ENCODE data around the gene CCP110.

CCP110 gene

DNA sequence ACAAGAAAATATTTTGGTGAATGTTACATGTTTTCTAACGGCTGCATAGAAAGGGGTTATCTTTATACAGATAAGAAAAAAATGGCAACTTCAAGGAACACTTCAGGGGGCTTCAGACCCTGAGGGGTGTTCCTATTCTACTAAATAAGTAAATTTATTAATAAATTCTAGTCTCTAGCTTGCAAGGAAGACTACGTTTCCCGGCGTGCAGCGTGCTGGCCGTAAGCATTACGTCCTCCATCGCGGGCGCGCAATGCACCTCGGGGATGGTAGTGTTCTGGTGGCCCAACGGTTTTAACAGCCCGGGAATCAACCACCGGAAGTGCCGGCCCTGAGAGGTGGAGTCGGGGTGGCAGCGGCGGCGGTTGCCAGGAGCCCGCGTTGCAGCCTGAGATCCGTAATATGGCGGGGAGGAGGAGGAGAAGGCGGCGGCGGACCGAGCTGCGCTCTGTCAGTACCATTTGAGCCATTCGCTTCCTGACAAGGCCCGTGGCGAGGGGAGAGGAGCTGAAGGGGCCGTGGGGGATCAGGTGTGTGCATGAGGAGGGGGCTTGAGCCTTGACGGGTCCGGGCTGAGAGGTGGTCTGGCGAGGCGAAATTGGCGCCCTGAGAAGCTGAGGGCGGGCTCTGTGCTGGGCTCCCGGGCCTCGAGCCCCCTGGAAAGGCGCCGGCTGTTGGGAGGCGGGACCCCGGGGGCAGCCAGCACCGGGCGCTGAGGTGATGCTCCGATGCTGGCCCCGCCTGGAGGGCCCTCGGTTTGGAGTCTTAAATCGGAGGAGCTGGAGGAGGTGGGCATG lies at the start of gene CCP110:
TSS of gene CCP110 (plus strand) at position 384 of the 797 bp plus-strand sequence. CDS start 3,940 bp downstream, outside the sequence.
- TF ChIP-seq GATA2 (IDR thresholded peaks at IDR 0.05; ENCODE audit: low read depth, low read length), result no peak
- TF ChIP-seq GATA3 (IDR thresholded peaks at IDR 0.05; ENCODE audit: low read depth, low read length), result no peak

GRCh38 chr16:19474617-19475016 lies 49.1 kb upstream of the CCP110 start:
- TF ChIP-seq GATA2 (IDR thresholded peaks at IDR 0.05; ENCODE audit: low read depth, low read length) (no peak), GATA3 (IDR thresholded peaks at IDR 0.05; ENCODE audit: low read depth, low read length) (no peak)

DNA sequence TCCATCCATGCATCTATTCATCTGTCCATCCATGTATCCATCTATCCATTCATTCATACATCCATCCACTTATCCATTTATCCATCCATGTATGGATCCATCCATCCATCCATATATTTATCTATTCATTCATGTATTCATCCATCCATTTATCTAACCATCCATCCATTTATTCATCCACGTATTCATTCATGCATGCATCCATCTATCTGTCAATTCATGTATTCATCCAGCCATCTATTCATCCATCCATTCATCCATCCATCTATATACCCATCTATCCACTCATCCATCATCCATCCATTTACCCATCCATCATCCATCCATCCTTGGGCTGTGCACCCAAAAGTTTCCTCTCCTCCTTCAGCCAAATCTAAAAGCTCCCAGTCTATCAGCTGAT lies 45.2 kb upstream of the CCP110 start:
- no peak for TF ChIP-seq GATA3 (IDR thresholded peaks at IDR 0.05; ENCODE audit: low read depth, low read length)
- TF ChIP-seq GATA2 (IDR thresholded peaks at IDR 0.05; ENCODE audit: low read depth, low read length), result no peak

DNA sequence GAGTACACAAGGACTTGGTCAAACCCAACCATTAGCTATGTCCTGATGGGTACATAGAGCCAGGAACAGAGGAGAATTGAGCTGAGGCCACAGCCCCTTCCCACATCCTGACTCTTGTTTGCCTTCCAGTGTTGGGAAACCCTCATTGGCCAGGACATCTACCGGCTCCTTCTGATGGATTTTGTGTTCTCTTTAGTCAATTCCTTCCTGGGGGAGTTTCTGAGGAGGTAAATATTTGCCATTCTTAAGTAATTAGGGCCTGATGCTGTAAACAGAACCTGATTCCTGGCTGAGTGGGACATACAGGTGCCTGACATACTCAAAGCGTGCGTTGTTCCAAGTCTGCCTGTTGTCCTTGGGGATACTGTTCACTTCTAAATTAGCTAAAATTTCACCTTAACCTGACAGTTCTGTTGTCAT lies 44.4 kb upstream of the CCP110 start:
- no peak for TF ChIP-seq GATA3 (IDR thresholded peaks at IDR 0.05; ENCODE audit: low read depth, low read length)
- TF ChIP-seq GATA2 (IDR thresholded peaks at IDR 0.05; ENCODE audit: low read depth, low read length), result no peak

- TF ChIP-seq GATA3 (IDR thresholded peaks at IDR 0.05; ENCODE audit: low read depth, low read length) (no peak), GATA2 (IDR thresholded peaks at IDR 0.05; ENCODE audit: low read depth, low read length) (no peak)
Observed at GRCh38 chr16:19481296-19481695, 42.4 kb upstream of the CCP110 start.

GRCh38 chr16:19481769-19482168 lies 42.0 kb upstream of the CCP110 start:
- TF ChIP-seq GATA3 (IDR thresholded peaks at IDR 0.05; ENCODE audit: low read depth, low read length), result no peak
- TF ChIP-seq GATA2 (IDR thresholded peaks at IDR 0.05; ENCODE audit: low read depth, low read length), result no peak

DNA sequence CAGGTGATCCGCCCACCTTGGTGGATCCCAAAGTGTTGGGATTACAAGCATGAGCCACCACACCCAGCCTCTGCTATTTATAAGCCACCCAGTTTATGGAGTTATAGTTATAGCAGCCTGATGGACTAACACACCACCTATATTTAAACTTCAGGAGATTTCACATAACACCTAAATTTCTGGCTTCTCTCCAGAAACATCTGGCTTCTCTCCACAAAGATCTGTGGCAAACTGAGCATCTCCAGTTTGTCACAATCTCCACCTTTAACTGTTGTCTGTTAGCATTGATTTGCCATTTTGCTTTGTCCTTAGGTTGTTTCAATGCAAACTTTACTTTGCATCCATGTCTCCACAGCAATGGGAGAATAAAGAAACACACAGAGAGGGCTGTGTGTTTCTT lies 41.5 kb upstream of the CCP110 start:
- TF ChIP-seq GATA2 (IDR thresholded peaks at IDR 0.05; ENCODE audit: low read depth, low read length) (no peak), GATA3 (IDR thresholded peaks at IDR 0.05; ENCODE audit: low read depth, low read length) (no peak)

- TF ChIP-seq GATA2 (IDR thresholded peaks at IDR 0.05; ENCODE audit: low read depth, low read length) (no peak), GATA3 (IDR thresholded peaks at IDR 0.05; ENCODE audit: low read depth, low read length) (no peak)
Observed at GRCh38 chr16:19484096-19484495, 39.6 kb upstream of the CCP110 start.

- TF ChIP-seq GATA3 (IDR thresholded peaks at IDR 0.05; ENCODE audit: low read depth, low read length) (no peak), GATA2 (IDR thresholded peaks at IDR 0.05; ENCODE audit: low read depth, low read length) (no peak)
Observed at GRCh38 chr16:19485611-19486010, 38.1 kb upstream of the CCP110 start.

GRCh38 chr16:19486051-19486450 lies 37.7 kb upstream of the CCP110 start:
- TF ChIP-seq GATA3 (IDR thresholded peaks at IDR 0.05; ENCODE audit: low read depth, low read length) (no peak), GATA2 (IDR thresholded peaks at IDR 0.05; ENCODE audit: low read depth, low read length) (no peak)

GRCh38 chr16:19486750-19487325 lies 36.9 kb upstream of the CCP110 start:
- TF ChIP-seq GATA2 (IDR thresholded peaks at IDR 0.05; ENCODE audit: low read depth, low read length) (no peak), GATA3 (IDR thresholded peaks at IDR 0.05; ENCODE audit: low read depth, low read length) (no peak)

DNA sequence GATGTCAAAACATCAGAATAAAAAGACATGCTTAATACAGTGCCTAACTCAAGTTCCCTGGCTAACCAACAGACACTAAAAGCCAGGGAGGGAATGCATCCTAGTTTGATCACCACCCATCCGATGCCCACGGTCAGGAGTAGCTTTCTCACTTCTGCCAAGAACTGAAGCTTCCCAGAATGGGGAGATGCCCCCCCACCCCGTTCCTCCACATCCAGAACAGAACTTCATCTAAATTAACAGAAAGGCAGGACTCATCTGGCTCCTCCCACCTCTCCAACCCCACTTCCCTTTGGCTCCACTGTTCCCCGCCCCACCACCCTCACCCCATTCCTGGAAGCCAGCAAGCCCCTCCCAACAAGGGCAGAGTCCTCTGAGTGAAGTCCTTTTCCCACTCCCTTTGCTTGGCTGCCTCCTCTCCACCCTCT lies 35.5 kb upstream of the CCP110 start:
- no peak for TF ChIP-seq GATA2 (IDR thresholded peaks at IDR 0.05; ENCODE audit: low read depth, low read length)
- no peak for TF ChIP-seq GATA3 (IDR thresholded peaks at IDR 0.05; ENCODE audit: low read depth, low read length)

- no peak for TF ChIP-seq GATA2 (IDR thresholded peaks at IDR 0.05; ENCODE audit: low read depth, low read length)
- TF ChIP-seq GATA3 (IDR thresholded peaks at IDR 0.05; ENCODE audit: low read depth, low read length), result no peak
Observed at GRCh38 chr16:19490619-19491018, 33.1 kb upstream of the CCP110 start.

- TF ChIP-seq GATA2 (IDR thresholded peaks at IDR 0.05; ENCODE audit: low read depth, low read length), result no peak
- TF ChIP-seq GATA3 (IDR thresholded peaks at IDR 0.05; ENCODE audit: low read depth, low read length), result no peak
Observed at GRCh38 chr16:19497176-19497575, 26.6 kb upstream of the CCP110 start.

DNA sequence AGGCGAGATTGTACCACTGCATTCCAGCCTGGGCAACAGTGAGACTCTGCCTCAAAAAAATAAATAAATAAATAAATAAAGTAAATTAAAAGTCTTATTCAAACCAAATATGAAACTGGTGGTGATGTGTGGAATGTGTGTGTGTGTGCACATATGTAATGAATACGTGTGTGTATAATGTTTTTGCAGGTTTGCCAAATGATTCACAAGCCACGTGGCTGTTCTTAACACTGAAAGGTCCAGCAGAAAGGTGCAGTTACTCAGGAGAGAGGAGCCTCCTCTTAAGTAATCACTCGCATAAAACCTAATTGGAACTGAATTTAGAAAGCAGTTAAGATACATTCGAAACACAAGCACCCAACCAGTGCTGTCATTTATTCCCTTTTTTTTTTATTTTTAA lies 24.7 kb upstream of the CCP110 start:
- TF ChIP-seq GATA3 (IDR thresholded peaks at IDR 0.05; ENCODE audit: low read depth, low read length) (no peak), GATA2 (IDR thresholded peaks at IDR 0.05; ENCODE audit: low read depth, low read length) (no peak)

Data from SH-SY5Y (cell line).